AML-193 (cell line): ENCODE results near the gene PSMC3IP.

Experiments
- DNase-seq, 2 experiments: peaks; one replicate each; lab custom pipeline; 2025; lab: John Stamatoyannopoulos, UW

The PSMC3IP gene

DNA sequence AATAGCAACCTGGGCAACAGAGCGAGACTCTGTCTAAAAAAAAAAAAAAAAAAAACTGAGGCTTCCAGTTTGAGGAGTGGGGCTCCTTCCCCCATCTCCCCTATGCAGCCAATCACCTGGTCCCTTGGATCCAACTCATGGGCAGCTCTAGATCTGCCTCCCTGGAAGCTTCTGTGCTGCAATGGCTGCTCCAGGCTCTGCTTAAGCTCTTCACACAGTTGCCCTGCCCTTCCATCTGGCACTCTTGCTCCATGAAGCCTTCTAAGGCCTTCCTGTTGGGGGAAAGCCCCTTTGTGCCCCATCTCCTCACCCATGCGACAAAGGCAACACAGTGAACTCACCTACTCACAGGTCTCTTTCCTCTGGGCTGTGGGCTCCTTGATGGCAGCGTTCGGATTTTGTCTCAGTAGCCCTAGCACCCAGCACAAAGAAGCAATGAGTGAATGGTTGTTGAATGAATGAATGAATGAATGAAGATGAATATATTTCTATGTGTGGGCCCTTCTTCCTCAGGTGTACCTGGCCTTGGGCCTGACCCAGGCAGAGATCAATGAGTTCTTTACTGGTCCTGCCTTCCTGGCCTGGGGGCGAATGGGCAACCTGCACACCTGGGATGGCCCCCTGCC is 39.6 kb downstream of the PSMC3IP start:
- DNase-seq: no peak

DNA sequence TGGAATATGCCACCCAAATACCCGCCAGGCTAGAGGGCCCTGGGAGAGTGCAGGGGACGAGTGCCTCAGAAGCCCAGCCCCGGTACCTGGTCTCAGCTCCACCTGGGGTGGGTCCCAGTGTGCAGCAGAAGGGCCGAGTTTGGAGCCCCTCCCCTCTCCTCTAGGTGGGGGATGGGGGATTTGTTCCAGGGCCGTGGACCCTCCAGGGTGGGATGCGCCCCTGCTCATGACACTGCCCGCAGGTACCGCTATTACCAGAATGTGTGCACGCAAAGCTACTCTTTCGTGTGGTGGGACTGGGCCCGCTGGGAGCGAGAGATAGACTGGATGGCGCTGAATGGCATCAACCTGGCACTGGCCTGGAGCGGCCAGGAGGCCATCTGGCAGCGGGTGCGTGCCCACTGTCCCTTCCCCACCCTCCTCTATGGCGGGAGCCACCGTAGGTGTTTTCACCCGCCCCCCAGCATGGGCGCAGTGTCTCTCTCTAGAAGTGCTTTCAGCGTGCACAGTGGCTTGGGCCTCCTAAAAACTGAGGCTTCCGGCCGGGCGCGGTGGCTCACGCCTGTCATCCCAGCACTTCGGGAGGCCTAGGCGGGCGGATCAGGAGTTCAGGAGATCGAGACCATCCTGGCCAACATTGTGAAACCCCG is 40.2 kb downstream of the PSMC3IP start:
- DNase-seq: no peak

- peak; percentile 86 to 87 for DNase-seq
Measured at GRCh38 chr17:42536372-42537155, 41.0 kb downstream of the PSMC3IP start.

DNA sequence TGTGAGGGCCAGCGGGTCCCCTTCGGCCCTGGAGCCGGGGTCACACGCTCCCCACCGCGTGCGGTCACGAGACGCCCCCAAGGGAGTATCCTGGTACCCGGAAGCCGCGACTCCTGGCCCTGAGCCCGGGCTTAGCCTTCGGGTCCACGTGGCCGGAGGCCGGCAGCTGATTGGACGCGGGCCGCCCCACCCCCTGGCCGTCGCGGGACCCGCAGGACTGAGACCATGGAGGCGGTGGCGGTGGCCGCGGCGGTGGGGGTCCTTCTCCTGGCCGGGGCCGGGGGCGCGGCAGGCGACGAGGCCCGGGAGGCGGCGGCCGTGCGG is 41.5 kb downstream of the PSMC3IP start, which contains the start of gene NAGLU:
Gene NAGLU (plus strand): TSS at position 194 of the 324 bp plus-strand sequence. CDS start 32 bp downstream, at position 226.
- peak; percentile 88 to 89 for DNase-seq

DNA sequence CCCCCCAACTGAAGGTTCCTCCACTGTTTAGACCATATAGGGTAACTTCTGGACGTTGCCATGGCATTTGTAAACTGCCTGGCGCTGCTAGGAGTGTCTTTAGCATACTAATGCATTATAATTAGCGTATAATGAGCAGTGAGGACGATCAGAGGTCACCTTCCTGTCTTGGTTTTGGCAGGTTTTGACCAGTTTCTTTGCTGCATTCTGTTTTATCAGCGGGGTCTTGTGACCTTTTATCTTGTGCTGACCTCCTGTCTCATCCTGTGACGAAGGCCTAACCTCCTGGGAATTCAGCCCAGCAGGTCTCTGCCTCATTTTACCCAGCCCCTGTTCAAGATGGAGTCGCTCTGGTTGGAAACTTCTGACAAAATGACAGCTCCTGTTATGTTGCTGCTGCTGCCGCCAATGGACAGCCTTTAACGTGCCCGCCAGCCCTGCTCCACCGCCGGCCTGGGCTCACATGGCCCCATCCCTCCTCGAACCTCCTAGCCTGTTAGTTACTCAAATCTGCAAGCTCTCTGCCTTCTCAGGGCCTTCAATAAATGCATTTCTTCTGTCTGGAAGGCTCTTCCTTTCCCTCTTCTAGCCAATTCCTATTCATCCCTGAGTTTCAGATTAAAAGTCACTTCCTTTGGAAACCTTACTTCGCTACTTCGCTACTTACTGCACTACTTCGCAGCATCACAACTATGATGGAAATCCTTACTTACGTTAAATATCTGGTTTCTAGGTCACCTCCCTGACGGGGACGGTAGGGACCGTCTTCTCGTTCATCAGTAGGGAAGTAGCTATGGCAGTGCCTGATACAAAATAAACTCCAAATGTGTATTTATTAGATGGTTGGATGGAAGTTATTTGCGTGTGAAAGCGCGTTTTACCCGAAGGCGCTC is 42.1 kb downstream of the PSMC3IP start:
- DNase-seq: no peak

GRCh38 chr17:42531455-42532354 is 45.8 kb downstream of the PSMC3IP start:
- DNase-seq: peak; percentile 64

- DNase-seq: no peak
Measured at GRCh38 chr17:42530952-42531454, 46.5 kb downstream of the PSMC3IP start.

- no peak for DNase-seq
Measured at GRCh38 chr17:42529061-42529460, 48.5 kb downstream of the PSMC3IP start.

- no peak for DNase-seq
Measured at GRCh38 chr17:42527932-42528331, 49.6 kb downstream of the PSMC3IP start.

GRCh38 chr17:42526031-42526444 is 51.5 kb downstream of the PSMC3IP start:
- no peak for DNase-seq

DNA sequence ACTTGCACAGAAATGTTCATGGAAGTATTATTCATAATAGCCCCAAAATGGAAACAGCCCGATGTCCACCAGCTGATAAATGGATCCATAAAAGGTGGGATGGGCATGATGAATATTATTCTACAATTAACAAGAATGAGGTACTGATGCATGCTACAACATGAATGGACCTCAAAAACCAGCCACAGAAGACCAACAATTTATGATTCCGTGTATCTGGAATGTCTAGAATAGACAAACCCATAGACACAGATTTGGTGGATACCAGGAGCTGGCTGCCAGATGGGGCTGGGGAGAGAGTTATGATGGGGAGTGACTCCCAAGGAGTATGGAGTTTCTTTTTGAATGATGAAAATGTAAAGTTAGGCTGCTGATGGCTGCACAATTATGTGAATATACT is 52.3 kb downstream of the PSMC3IP start:
- DNase-seq: no peak

GRCh38 chr17:42522798-42523278 is 54.7 kb downstream of the PSMC3IP start:
- DNase-seq: no peak
